ENCODE data around the gene WWTR1.

Gene WWTR1

GRCh38 chr3:149663966-149664365, 6.1 kb upstream of the WWTR1 start:
- H3K4me3 Mint-ChIP-seq: no peak overlapping the region

GRCh38 chr3:149662240-149662887, 4.5 kb upstream of the WWTR1 start:
- Mint-ChIP-seq H3K36me3 (ENCODE audit: low read depth) (no peaks in the 10 kb centered on the region), H3K9me3 (no peaks in the 10 kb centered on the region), H3K4me1 (peaks cover 7% of the 10 kb centered on the region), H3K27me3 (peaks cover 34% of the 10 kb centered on the region), H3K27ac (no peak overlapping the region), H3K4me3 (no peak overlapping the region)
- ATAC-seq (no peak), DNase-seq (no peak)

More at GRCh38 chr3:149663966-149664365, 6.1 kb upstream of the WWTR1 start:
- H3K4me1 Mint-ChIP-seq: peaks cover under 1% of the 10 kb centered on the region
- H3K9me3 Mint-ChIP-seq: no peaks in the 10 kb centered on the region
- H3K27ac Mint-ChIP-seq: no peak overlapping the region
- H3K27me3 Mint-ChIP-seq: peaks cover 27% of the 10 kb centered on the region
- DNase-seq (no peak), ATAC-seq (no peak)
- H3K36me3 Mint-ChIP-seq (ENCODE audit: low read depth): no peaks in the 10 kb centered on the region

GRCh38 chr3:149660462-149660861, 2.6 kb upstream of the WWTR1 start:
- ATAC-seq (no peak), DNase-seq (no peak)
- Mint-ChIP-seq H3K27ac (no peak overlapping the region), H3K27me3 (peaks cover 51% of the 10 kb centered on the region), H3K4me1 (peaks cover 16% of the 10 kb centered on the region), H3K4me3 (no peak overlapping the region), H3K36me3 (ENCODE audit: low read depth) (no peaks in the 10 kb centered on the region), H3K9me3 (no peaks in the 10 kb centered on the region)

GRCh38 chr3:149658744-149659497, 1.1 kb upstream of the WWTR1 start:
- H3K4me1 Mint-ChIP-seq: peaks cover 16% of the 10 kb centered on the region
- ATAC-seq (no peak), DNase-seq (no peak)
- no peak overlapping the region for H3K27ac Mint-ChIP-seq
- H3K4me3 Mint-ChIP-seq: peak overlapping the region; percentile 79
- no peaks in the 10 kb centered on the region for H3K9me3 Mint-ChIP-seq
- peaks cover 59% of the 10 kb centered on the region for H3K27me3 Mint-ChIP-seq
- H3K36me3 Mint-ChIP-seq (ENCODE audit: low read depth): no peaks in the 10 kb centered on the region

- H3K4me1 Mint-ChIP-seq: peaks cover 16% of the 10 kb centered on the region
- H3K27ac Mint-ChIP-seq: no peak overlapping the region
- no peaks in the 10 kb centered on the region for H3K9me3 Mint-ChIP-seq
- H3K36me3 Mint-ChIP-seq (ENCODE audit: low read depth): no peaks in the 10 kb centered on the region
- H3K27me3 Mint-ChIP-seq: peaks cover 55% of the 10 kb centered on the region
- H3K4me3 Mint-ChIP-seq: peak overlapping the region; percentile 79
- peak; percentile 34 for ATAC-seq
- DNase-seq: no peak
Observed at GRCh38 chr3:149657321-149657925, 402 bp downstream of the WWTR1 start.

GRCh38 chr3:149655826-149656574, 1.8 kb downstream of the WWTR1 start:
- no peaks in the 10 kb centered on the region for H3K9me3 Mint-ChIP-seq
- H3K27me3 Mint-ChIP-seq: peaks cover 57% of the 10 kb centered on the region
- H3K4me3 Mint-ChIP-seq: peak overlapping the region; percentile 37
- peaks cover 16% of the 10 kb centered on the region for H3K4me1 Mint-ChIP-seq
- H3K36me3 Mint-ChIP-seq (ENCODE audit: low read depth): no peaks in the 10 kb centered on the region
- H3K27ac Mint-ChIP-seq: no peak overlapping the region
- ATAC-seq (no peak), DNase-seq (no peak)

GRCh38 chr3:149654188-149654601, 3.6 kb downstream of the WWTR1 start:
- Mint-ChIP-seq H3K4me3 (no peak overlapping the region), H3K4me1 (peaks cover 16% of the 10 kb centered on the region), H3K27me3 (peaks cover 51% of the 10 kb centered on the region), H3K9me3 (no peaks in the 10 kb centered on the region), H3K36me3 (ENCODE audit: low read depth) (no peaks in the 10 kb centered on the region), H3K27ac (no peak overlapping the region)
- ATAC-seq (no peak), DNase-seq (no peak)

GRCh38 chr3:149653564-149653963, 4.3 kb downstream of the WWTR1 start:
- no peak for DNase-seq
- H3K27me3 Mint-ChIP-seq: peaks cover 46% of the 10 kb centered on the region
- H3K9me3 Mint-ChIP-seq: no peaks in the 10 kb centered on the region
- H3K36me3 Mint-ChIP-seq (ENCODE audit: low read depth): no peaks in the 10 kb centered on the region
- peaks cover 11% of the 10 kb centered on the region for H3K4me1 Mint-ChIP-seq
- ATAC-seq: no peak
- no peak overlapping the region for H3K27ac Mint-ChIP-seq
- no peak overlapping the region for H3K4me3 Mint-ChIP-seq

- DNase-seq: no peak
- Mint-ChIP-seq H3K9me3 (no peaks in the 10 kb centered on the region), H3K27ac (no peak overlapping the region), H3K27me3 (peaks cover 48% of the 10 kb centered on the region), H3K4me1 (peaks cover 10% of the 10 kb centered on the region), H3K4me3 (no peak overlapping the region), H3K36me3 (ENCODE audit: low read depth) (no peaks in the 10 kb centered on the region)
- no peak for ATAC-seq
Observed at GRCh38 chr3:149653136-149653535, 4.7 kb downstream of the WWTR1 start.

- Mint-ChIP-seq H3K27me3 (peaks cover 40% of the 10 kb centered on the region), H3K4me3 (no peak overlapping the region), H3K9me3 (no peaks in the 10 kb centered on the region), H3K27ac (no peak overlapping the region), H3K4me1 (no peaks in the 10 kb centered on the region), H3K36me3 (ENCODE audit: low read depth) (no peaks in the 10 kb centered on the region)
- ATAC-seq (no peak), DNase-seq (no peak)
Observed at GRCh38 chr3:149650828-149651227, 7.0 kb downstream of the WWTR1 start.

GRCh38 chr3:149648525-149648924, 9.3 kb downstream of the WWTR1 start:
- DNase-seq (no peak), ATAC-seq (no peak)
- Mint-ChIP-seq H3K36me3 (ENCODE audit: low read depth) (no peaks in the 10 kb centered on the region), H3K4me1 (no peaks in the 10 kb centered on the region), H3K9me3 (no peaks in the 10 kb centered on the region), H3K4me3 (no peak overlapping the region), H3K27me3 (peaks cover 29% of the 10 kb centered on the region), H3K27ac (no peak overlapping the region)

GRCh38 chr3:149647812-149648211, 10.0 kb downstream of the WWTR1 start:
- Mint-ChIP-seq H3K36me3 (ENCODE audit: low read depth) (no peaks in the 10 kb centered on the region), H3K27ac (no peak overlapping the region), H3K4me3 (no peak overlapping the region), H3K9me3 (no peaks in the 10 kb centered on the region), H3K4me1 (no peaks in the 10 kb centered on the region), H3K27me3 (peaks cover 29% of the 10 kb centered on the region)
- no peak for DNase-seq
- ATAC-seq: no peak

- Mint-ChIP-seq H3K36me3 (ENCODE audit: low read depth) (no peaks in the 10 kb centered on the region), H3K9me3 (no peaks in the 10 kb centered on the region), H3K4me1 (no peaks in the 10 kb centered on the region), H3K27me3 (peaks cover 29% of the 10 kb centered on the region), H3K4me3 (no peak overlapping the region), H3K27ac (no peak overlapping the region)
- DNase-seq: no peak
- no peak for ATAC-seq
Observed at GRCh38 chr3:149647285-149647684, 10.5 kb downstream of the WWTR1 start.

GRCh38 chr3:149646181-149646766, 11.6 kb downstream of the WWTR1 start:
- no peak for DNase-seq
- Mint-ChIP-seq H3K4me1 (no peaks in the 10 kb centered on the region), H3K36me3 (ENCODE audit: low read depth) (no peaks in the 10 kb centered on the region), H3K27ac (no peak overlapping the region), H3K27me3 (peaks cover 26% of the 10 kb centered on the region), H3K4me3 (no peak overlapping the region), H3K9me3 (no peaks in the 10 kb centered on the region)
- ATAC-seq: no peak

All from activated naive CD8-positive, alpha-beta T cell treated with anti-CD3 and anti-CD28 coated beads, Interleukin-2, amount 50 U/mL, for 24 hours (primary cell).